HS-27A (cell line): ENCODE results near the gene PLIN4.
A peak's percentile ranks its signal among the peaks of the same experiment; 100 is the strongest.

Source experiments
- DNase-seq: peaks from one replicate; pipeline ENCODE4 v3.0.0-alpha.2; 2012; ENCODE audit warnings: low read depth, missing footprints

PLIN4 gene

DNA sequence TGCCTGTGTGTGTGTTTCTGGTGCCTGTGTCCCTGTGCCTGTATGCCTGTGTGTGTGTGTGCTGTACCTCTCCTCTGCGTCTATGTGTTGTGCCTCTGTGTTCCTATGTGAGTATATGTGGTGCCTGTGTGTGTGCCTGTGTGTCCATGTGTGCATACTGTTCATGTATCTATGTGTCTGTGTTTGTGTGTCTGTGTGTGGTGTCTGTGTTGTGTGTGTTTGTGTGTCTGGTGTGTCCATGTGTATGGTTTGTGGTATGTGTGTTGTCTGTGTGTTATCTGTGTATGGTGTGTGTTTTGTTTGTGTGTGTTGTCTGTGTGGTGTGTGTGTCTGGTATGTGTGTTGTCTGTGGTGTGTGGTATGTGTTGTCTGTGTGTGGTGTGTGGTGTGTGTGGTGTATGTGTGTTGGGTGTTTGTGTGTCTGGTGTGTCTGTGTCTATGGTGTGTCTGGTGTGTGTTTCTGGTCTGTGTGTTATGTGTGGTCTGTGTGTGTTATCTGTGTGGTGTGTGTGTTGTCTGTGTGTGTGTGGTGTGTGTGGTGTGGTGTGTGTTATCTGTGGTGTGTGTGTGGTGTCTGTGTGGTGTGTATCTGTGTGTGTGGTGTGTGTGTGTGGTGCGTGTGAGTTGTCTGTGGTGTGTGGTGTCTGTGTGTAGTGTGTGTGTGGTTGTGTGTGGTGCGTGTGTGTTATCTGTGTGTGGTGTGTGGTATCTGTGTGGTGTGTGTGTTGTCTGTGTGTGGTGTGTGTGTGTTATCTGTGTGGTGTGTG, 25.8 kb downstream of the PLIN4 start:
- DNase-seq = no peak

DNA sequence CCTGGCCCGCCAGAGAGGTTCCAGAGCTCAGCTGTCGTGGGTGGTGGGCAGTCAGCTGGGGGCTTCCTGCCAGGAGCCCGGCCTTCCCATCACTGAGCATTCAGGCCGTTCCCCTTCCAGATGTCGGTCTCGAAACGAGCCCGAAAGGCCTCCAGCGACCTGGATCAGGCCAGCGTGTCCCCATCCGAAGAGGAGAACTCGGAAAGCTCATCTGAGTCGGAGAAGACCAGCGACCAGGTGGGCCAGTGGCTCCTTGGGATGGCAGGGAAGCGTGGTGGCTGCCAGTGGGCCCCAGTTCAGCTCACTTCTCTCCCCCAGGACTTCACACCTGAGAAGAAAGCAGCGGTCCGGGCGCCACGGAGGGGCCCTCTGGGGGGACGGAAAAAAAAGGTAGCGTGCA, 26.8 kb downstream of the PLIN4 start:
- no peak for DNase-seq

DNA sequence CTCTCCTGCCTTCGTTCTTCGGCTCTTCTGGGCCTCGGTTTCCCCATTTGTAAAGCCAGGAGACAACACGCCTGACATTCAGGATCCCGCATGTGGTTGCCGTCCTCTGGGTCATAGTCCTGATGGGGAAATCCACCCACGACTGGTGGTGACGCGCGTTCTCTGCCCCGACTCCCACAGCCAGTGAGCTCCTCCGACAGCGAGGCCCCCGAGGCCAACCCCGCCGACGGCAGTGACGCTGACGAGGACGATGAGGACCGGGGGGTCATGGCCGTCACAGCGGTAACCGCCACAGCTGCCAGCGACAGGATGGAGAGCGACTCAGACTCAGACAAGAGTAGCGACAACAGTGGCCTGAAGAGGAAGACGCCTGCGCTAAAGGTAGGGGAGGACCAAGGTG, 29.8 kb downstream of the PLIN4 start:
- DNase-seq = no peak

DNA sequence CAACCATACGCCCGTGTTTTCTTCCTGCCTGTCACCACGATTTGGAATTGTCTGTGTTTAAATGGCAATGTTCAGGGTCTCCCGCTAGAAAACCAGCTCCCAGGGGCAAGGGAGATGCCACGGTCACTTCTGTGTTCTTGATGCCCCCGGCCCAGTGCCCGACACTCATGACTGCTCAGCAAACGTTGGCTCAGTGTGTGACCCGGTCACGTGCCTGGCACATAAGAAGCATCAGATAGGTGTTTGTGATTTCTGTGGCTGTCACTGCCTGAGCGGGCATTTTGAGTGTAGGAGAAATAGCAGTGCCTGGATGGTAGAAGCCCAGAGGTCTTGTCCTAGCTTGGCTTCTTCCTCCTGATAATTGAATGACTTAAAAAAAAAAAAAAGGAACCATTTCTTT, 30.7 kb downstream of the PLIN4 start:
- DNase-seq = no peak

DNA sequence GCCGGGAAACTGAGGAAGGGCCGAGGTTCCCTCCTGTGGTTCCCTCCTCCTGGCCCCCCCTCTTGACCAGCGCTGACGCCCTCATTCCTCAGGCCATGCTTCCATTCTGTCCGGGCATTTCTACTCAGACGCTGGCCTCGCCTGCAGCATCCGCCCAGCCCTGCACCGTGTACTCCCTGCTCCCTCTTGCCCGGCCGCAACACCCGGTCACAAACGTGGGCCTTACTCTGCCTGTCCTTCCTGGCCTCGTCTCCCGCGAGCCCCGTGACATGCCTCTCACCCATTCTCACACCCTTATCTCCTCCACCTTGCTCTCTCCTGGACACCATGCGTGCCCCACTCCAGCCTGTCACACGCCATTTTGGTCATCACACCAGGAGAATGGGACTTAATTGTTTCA, 34.9 kb downstream of the PLIN4 start:
- no peak for DNase-seq

DNA sequence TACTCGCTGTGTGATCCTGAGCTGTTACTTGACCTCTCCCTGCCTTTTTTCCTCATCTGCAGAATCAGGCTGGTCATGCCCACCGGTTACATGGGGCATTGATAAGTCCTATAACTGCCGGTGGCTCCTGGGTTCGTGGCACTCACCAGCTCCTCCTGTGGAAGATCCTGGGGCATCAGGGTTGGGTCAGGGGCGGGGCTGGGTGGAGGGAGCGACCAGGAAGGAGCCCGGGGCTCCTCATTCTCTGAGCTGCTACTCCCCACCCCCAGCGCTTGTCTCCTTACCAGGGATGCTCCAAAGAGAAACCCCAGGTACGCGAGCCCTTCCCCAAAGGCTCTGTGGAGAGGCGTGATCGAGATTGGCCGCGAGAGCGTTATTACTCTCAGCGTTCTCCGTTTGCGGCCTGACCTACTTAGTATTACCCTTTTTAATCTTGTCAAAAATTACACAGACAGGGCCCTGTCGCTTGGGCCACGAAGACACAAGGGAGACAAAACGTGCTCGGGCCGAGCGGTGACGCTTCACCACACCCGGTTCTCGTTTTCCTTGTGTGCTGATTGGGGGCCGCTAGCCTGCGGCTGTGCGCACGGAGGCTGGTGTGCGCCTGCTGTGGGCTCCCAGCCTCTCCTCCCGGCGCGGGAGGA, 35.4 kb downstream of the PLIN4 start:
- no peak for DNase-seq

DNA sequence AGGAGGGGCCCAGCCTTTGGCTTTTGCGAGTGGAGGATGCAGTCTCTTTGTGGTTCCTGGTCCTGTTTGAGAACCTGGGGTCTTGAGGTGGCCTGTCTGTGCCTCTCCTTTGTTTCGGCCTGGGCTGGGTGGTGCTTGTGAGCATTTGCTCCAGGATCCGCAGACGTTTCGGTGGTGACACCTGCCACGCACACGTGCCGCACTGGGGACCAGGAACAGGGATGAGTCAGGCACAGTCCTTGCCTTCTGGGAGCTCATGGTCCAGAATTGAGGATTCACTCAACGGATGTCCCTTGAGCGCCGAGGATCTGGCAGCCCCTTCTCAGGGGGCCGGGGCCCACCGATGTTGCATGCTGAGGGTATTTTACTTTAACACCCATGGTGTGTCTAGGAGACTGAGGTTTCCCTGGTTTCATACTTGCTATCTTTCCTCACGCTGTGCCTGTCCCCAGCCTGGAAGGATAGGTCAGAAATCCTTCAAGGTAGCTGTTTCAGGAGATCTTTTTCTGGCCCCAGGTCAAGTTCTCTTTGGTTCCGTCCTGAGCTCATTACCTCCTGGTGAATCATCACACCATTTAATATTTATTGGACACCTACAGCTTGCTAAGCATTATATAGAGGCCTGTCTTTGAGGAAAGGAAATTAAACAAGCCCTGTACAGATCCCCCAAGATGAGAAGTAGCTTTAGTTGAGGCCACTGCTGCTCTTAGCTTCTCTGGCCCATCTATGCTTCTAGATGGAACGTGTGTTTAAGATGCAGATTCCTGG, 41.1 kb downstream of the PLIN4 start:
- DNase-seq = no peak

DNA sequence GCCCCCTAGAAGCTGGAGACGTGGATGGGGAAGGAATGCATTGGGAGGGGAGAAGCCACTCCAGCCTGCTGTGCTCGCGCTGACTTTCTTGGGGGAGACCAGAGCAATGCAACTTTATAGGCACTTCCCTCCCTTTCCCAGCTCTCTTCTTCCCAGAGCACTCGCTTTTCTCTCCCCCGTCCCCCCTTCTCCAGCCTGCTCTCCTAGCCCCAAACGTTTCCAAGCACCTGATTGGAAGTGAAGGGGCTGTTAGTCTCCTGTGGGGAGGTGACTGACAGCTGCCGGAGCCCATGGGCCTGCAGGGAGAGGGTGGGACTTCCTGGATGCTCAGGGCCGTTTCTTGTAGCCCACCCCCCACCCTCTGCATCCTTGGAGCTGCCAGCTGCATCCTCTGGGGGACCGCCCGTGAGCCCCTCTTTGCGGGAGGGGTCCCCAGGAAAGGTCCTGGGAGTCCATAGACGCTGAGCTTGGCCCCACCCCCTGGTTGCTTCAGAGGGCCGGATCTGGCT, 43.7 kb downstream of the PLIN4 start:
- no peak for DNase-seq

DNA sequence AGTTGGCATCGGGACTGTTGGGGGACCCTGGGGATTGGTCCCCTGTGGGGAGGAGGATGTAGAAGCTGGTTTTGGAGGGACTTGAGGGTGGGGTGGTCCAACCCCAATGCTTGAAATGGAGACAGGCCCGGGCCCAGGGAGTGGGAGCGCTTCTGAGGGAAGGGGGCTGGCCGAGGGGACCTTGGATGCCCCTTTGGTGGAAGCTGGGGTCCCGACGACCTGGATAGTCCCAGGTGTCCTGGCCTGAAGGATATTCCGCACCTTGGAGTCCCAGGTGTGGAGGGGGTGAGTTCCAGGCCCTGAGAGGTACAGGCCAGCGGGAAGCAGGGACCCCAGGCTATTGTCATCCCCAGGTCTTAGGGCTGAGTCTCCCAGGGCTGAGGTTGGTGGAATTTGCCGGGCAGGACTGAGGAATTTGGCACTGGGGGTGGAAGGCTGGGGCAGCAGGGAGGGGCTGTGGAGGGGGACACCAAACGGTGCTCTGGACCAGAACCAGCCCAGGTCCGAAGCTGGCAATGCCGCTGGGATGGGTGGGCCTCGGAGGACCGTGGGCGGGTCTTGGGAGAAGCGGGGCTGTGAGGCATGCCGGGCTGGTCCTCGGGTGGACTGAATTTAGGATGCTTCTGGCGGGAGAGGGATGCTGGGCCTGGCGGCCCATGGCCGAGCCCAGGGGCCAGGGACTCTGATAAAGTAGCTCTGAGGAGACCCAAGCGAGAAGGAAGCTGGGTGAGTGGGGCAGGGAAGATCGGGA, 44.3 kb downstream of the PLIN4 start:
- no peak for DNase-seq

DNA sequence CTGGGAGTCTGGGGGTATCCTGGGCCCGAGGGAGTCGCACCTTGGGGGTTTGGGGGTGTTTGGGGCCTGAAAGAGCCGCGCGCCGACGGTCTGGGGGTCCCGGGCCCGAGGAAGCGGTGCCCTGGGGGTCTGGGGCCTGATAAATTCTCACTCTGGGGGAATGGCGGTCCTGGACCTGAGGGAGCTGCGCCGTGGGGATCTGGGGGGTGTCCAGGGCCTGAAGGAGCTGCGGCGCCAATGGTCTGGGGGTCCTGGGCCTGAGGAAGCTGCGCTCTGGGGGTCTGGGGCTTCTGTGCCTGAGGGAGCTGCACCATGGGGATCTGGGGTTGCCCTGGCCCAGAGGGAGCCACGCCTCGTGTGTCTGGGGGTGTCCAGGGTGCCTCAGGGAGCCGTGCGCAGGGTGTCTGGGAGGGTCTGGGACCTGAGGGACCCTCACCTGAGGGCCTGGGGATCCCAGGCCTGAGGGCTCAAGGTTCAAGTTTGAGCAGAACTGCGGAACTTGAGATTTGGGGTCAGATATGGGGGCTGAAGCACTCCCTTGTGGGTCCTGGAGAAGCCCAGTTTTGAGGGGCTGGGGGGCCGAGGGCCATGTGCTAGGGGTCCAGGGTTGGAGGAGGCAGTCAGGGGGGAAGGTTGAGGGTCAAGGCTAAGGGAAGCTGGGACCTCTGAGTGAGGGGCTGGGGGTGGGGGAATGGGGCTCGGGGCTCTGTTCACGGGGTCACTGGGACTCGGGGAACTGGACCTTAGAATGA, 45.1 kb downstream of the PLIN4 start:
- DNase-seq = no peak

DNA sequence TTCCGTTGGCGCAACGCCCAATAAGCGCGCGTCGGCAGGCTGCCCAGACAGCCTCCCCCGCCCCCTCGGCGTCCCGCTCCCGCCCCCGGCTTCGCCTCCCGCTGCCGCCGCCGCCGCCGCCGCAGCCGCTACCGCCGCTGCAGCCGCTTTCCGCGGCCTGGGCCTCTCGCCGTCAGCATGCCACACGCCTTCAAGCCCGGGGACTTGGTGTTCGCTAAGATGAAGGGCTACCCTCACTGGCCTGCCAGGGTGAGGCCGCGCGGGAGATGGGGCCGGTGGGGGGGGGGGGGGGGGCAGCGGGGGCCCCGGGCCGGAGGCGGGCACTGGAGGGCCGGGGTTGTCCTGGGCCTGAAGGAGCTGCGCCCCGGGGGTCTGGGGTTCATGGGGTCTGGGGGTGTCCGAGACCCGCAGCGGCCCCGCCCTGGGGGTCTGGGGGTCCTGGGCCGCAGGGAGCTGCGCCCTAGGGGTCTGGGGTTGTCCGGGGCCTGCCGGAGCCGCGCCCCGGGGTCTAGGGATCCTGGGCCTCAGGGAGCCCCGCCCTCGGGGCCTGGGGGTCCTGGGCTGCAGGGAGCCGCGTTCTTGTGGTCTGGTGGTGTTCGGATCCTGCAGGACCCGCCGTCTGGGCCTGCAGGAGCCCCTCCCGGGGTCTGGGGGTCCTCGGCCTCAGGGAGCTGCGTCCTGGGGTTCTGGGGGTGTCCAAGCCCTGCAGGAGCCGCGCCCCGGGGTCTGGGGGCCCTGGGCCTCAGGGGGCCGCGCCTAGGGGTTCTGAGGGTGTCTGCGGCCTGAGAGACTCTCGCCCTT, 45.9 kb downstream of the PLIN4 start, which contains the start of gene HDGFL2:
Gene HDGFL2, plus strand, starts transcription at position 124 of the 801 bp plus-strand sequence. Its CDS starts 54 bp downstream, at position 178.
- DNase-seq = no peak

DNA sequence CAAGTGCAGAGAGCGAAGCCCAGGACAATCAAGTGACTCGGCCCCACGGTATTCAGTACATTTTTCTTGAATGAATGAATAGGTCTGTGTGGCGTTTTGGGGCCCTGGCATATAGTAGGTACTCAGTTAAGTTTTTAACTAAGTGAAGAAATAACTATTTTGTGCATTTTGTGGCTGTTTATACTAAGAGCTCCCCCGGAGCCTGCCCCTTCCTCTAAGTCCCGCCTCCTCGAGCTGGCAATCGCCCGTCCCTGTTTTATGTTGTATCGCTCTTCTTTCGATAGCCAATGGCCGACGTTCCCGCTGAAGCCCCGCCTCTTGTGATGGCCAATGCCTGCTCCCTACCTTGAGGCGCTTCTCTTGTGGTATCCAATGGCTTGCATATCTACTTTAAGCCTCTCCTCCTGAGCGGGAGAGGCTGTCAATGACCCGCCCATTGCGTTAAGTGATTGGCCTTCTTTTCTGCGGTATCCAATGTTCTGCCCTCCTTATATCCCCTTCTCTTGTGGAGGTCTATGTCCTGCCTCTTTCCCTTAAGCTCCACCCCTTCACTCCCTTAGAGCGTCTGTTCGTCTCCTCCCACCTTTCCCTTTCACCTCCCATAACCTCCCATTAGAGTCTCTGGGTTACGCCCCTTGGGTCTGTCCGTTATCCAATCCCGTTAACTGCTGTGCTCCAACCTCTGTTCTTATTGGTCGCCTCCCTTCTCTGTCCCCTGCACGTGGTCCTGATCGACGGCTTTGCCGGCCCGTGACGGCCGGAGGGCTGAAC, 46.7 kb downstream of the PLIN4 start:
- peak; percentile 99 for DNase-seq

DNA sequence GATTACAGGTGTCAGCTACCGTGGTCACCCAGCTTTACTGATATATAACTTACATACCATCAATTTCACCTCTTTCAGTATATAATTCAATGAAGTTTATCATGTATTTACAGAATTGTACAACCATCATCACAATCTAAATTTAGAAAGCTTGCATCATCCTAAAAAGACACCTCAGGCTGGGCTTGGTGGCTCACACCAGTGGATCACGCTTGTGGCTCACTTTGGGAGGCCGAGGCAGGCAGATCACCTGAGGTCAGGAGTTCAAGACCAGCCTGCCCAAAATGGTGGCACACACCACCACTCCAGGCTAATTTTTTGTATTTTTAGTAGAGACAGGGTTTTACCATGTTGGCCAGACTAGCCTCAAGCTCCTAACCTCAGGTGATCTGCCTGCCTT, 50.5 kb downstream of the PLIN4 start:
- DNase-seq = no peak

DNA sequence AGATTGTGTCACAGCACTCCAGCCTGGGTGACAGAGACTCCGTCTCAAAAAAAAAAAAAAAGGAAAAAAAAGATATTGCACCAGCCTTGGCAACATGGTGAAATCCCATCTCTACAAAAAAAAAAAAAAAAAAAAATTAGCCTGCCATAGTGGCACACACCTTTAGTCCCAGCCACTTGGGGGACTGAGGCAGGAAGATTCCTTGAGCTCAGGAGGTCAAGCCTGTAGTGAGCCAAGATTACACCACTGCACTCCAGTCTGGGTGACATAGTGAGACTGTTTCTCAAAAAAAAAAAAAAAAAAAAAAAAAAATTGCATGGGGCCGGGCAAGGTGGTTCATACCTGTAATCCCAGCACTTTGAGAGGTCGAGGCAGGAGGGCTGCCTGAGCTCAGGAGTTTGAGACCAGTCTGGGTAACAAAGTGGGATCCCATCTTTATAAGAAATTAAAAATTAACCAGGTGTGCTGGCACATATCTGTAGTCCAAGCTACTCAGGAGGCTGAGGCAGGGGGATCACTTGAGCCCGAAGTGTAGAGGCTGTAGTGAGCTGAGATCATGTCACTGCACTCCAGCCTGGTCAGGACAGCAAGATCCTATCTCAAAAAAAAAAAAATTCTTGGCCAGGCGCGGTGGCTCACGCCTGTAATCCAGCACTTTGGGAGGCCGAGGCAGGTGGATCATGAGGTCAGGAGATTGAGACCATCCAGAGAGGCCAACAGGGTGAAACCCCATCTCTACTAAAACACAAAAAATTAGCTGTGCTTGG, 53.3 kb downstream of the PLIN4 start:
- no peak for DNase-seq

DNA sequence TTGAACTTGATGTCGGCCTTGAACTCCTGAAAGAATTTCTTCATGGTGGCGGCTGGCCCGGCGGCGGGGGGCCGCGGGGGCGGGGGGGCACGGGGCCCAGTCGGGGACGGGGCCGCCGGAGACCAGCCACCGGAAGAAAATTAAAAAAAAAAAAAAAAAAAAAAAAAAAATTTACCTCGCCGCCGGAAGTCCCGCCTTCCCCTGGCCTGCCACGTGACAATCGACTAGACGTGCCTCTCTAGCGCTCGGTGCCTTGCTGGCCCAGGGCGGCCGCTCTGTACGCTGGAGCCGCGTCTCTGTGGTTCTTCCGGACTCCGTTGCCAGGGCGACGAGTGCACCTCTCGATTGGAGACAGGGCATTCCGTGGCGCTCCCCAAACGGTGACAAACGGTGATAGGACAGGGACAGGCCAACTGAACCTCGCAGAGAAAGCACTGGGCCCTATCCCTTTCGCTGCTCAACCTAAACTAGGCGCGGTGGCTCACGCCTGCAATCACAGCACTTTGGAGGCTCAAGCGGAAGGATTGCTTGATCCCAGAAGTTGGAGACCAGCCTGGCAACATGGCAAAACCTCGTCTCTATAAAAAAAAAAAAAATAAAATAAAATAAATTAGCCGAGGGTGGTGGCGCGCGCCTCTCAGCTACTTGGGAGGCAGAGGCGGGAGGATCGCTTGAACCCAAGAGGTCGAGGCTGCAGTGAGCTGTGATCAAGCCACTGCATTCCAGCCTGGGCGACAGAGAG, 60.5 kb downstream of the PLIN4 start, which contains the start of gene UBXN6:
Gene UBXN6, minus strand, starts transcription at position 141 of the 742 bp plus-strand sequence. Its CDS starts 97 bp downstream, at position 44.
- peak; percentile 85 for DNase-seq

DNA sequence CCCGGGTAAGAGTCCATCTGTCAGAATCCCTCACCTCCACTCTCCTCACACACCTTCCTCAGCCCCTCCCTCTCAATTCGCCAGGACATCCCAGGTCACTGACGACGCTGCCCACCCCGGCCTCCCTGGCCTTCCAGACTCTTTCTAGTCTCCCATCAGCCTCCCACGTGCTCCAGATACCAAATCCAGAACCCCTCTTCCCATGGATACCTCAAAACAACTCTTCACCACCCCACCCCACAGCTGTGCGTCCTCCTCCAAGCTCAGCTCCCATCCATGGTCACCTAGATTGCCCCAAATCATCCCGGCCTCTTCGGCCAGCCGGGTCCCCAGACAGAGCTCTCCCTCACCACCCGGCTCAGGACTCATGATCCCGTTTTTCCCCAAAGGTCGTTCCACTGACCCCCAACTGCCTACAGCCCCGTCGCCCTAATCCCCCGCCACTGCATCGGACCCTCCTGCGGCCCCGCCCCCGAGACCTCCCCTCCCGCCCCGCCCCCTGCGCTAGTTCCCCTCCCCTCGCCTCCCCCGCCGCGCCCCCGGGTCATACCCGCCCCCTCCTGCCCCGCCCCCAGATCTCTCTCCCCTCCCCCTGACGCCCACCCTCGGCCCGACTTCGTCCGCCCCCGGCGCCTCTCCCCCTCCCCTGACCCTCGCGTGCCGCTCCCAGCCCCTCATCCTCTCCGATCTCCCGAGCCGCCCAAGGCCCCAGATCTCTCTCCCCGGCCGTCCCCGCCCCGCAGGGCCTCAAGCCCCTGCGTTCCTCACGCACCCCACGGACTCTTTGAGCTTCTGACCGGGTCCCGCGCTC, 61.2 kb downstream of the PLIN4 start:
- peak; percentile 12 for DNase-seq

DNA sequence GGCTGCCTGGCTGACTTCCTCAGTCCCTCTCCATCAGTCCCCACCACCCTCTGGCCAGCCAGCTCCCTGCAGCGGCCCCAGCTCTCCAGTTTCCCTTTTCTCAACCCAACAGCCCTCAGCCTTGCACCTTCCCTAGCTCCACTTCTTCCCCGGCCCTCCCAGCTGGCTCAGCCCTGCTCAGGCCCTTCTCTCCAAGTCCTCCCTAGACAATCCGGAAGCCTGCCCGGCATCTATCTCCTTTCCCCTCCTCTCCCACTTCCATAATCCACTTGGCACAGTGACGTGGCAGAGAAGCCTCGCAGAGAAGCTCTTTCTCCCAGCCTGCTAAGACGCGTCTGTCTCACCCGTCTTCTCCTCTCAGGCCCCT, 61.8 kb downstream of the PLIN4 start:
- DNase-seq = peak; percentile 27
